HG03135 (cell line): ENCODE measurements around the gene TM9SF4.

Experiments used
- ATAC-seq: cut with Tn5 transposase; IDR thresholded peaks from one replicate; pipeline ENCODE4 v1.9.1; 2021; ENCODE audit warnings: mild to moderate bottlenecking, moderate library complexity; ENCODE audit not compliant: unreplicated experiment

TM9SF4 gene

GRCh38 chr20:32205843-32206759 lies 96.6 kb downstream of the TM9SF4 start:
- ATAC-seq, result no peak

GRCh38 chr20:32206760-32207625 lies 97.5 kb downstream of the TM9SF4 start:
- ATAC-seq, result peak; percentile 32

GRCh38 chr20:32207626-32208498 lies 98.3 kb downstream of the TM9SF4 start, which contains the start of the genes PLAGL2 and POFUT1:
PLAGL2 (minus strand) TSS chr20:32207743; CDS start chr20:32202178, 5,565 bp downstream.
POFUT1 (plus strand) TSS chr20:32207880; CDS start chr20:32207942, 62 bp downstream.
- peak; percentile 89 for ATAC-seq

GRCh38 chr20:32208499-32209154 lies 99.1 kb downstream of the TM9SF4 start:
- no peak for ATAC-seq

- no peak for ATAC-seq
Measured at GRCh38 chr20:32209850-32210605, 100.5 kb downstream of the TM9SF4 start.

GRCh38 chr20:32213870-32214269 lies 104.4 kb downstream of the TM9SF4 start:
- no peak for ATAC-seq

- no peak for ATAC-seq
Measured at GRCh38 chr20:32215147-32215546, 105.6 kb downstream of the TM9SF4 start.

- ATAC-seq, result no peak
Measured at GRCh38 chr20:32215729-32216128, 106.2 kb downstream of the TM9SF4 start.

- no peak for ATAC-seq
Measured at GRCh38 chr20:32216179-32217142, 106.9 kb downstream of the TM9SF4 start.
